Fibroblast of lung (primary cell): ENCODE measurements around the gene YIF1A. TPM values are rescaled to one million over a fixed set of nuclear protein-coding genes. Genes with fewer than 3 reads are reported as not detected.

ENCODE experiments used
- DNase-seq, 2 donors: peaks; one replicate each; pipeline versions ENCODE4 v3.0.0 to v3.0.0-alpha.2; 2010; ENCODE audit warnings: low read depth in 2 of 2
- H2AFZ ChIP-seq: 2 replicates; pipeline ENCODE4 v1.5.1; 2012; ENCODE audit warnings: low read length, control low read depth, inconsistent platforms
- H3K27ac ChIP-seq: 2 replicates; pipeline ENCODE4 v1.5.1; 2011; ENCODE audit warnings: low read length, control low read depth; ENCODE audit not compliant: insufficient read depth
- H3K27me3 ChIP-seq: 2 replicates; pipeline ENCODE4 v1.5.1; 2011; ENCODE audit warnings: mild to moderate bottlenecking, low read length; ENCODE audit not compliant: control insufficient read depth, insufficient read depth
- H3K36me3 ChIP-seq: 2 replicates; pipeline ENCODE4 v1.5.1; 2011; ENCODE audit warnings: low read length; ENCODE audit not compliant: control insufficient read depth, insufficient read depth
- H3K4me1 ChIP-seq: 2 replicates; pipeline ENCODE4 v1.5.1; 2011; ENCODE audit warnings: low read length; ENCODE audit not compliant: control insufficient read depth, insufficient read depth; ENCODE audit errors: extremely low read depth
- H3K4me2 ChIP-seq: 2 replicates; pipeline ENCODE4 v1.5.1; 2011; ENCODE audit warnings: low read length, control low read depth; ENCODE audit not compliant: insufficient read depth; ENCODE audit errors: extremely low read depth
- H3K4me3 ChIP-seq, 4 experiments: fragments of 200-600 bp in 1 of 4; sonication (generic) in 1 of 4; replicated peaks in 1 of 4; 2 replicates each; pipeline ENCODE4 v1.5.1; 2011 to 2016; ENCODE audit warnings: low read length in 4 of 4, low read depth in 3 of 4, mild to moderate bottlenecking in 3 of 4, control low read depth in 2 of 4, inconsistent platforms in 1 of 4, mixed read lengths in 1 of 4; ENCODE audit not compliant: insufficient read depth in 1 of 4; ENCODE audit errors: control extremely low read depth in 1 of 4
- H3K79me2 ChIP-seq: 2 replicates; pipeline ENCODE4 v1.5.1; 2012; ENCODE audit warnings: mild to moderate bottlenecking, low read length, inconsistent platforms; ENCODE audit not compliant: control insufficient read depth, insufficient read depth
- H3K9ac ChIP-seq: 2 replicates; pipeline ENCODE4 v1.5.1; 2011; ENCODE audit warnings: mild to moderate bottlenecking, low read length, control low read depth; ENCODE audit not compliant: insufficient read depth
- H3K9me3 ChIP-seq: 2 replicates; pipeline ENCODE4 v1.5.1; 2012; ENCODE audit warnings: low read depth, low read length; ENCODE audit not compliant: control insufficient read depth, insufficient read depth
- H4K20me1 ChIP-seq: 2 replicates; pipeline ENCODE4 v1.5.1; 2011; ENCODE audit warnings: low read length; ENCODE audit not compliant: control insufficient read depth, insufficient read depth; ENCODE audit errors: extremely low read depth
- CTCF ChIP-seq, 2 donors: IDR thresholded peaks in 1 of 2; conservative IDR thresholded peaks in 1 of 2; 1 replicate in 1 of 2; 2 replicates in 1 of 2; pipeline ENCODE4 v1.5.1; 2011 to 2012; ENCODE audit warnings: low read length in 2 of 2, control low read depth in 1 of 2, inconsistent platforms in 1 of 2, low read depth in 1 of 2, mild to moderate bottlenecking in 1 of 2
- EZH2 ChIP-seq: IDR thresholded peaks from 2 replicates; pipeline ENCODE4 v1.5.1; 2012; ENCODE audit warnings: low read length, control low read depth, mild to moderate bottlenecking; ENCODE audit errors: missing control alignments
- polyA plus RNA-seq, 2 donors: library from polyadenylated mRNA; depleted of rRNA in 1 of 2; stranded (reverse) in 1 of 2; unstranded in 1 of 2; fragments of >200 nt; gene quantifications; 2 replicates each; pipeline ENCODE4 v1.2.1, GENCODE V29; 2011 to 2012; ENCODE audit warnings: missing spikeins in 1 of 2
- total RNA-seq: library from RNA; depleted of rRNA; stranded (reverse); fragments of >200 nt; gene quantifications from 2 replicates; pipeline ENCODE4 v1.2.1, GENCODE V29; 2014

YIF1A gene
- total and polyA plus RNA-seq, 2 donors (not counting 1 experiment from before 2014, with no cell fraction given) = 160 to 167 TPM

GRCh38 chr11:66291706-66292542, 3.0 kb upstream of the YIF1A start, which contains the start of gene TMEM151A:
TSS of gene TMEM151A (plus strand) at chr11:66291894. CDS start at chr11:66292014, 120 bp downstream.
- TF ChIP-seq EZH2 (no peak), CTCF (conservative IDR thresholded peaks at IDR 0.05 in 1 of 2, IDR thresholded peaks at IDR 0.05 in 1 of 2; ENCODE audit: low read depth in 1 of 2, low read length in 2 of 2) (no peak)
- Histone ChIP-seq H3K27me3 (peaks cover 24% of the 10 kb centered on the region), H3K9ac (no peak within 1 kb of the TSS), H3K4me3 (peak within 1 kb of the TSS in 1 of 4 experiments; percentile 22), H3K4me2 (peak within 1 kb of the TSS; percentile 59), H4K20me1 (no peaks in the 10 kb centered on the region), H3K79me2 (peaks cover 16% of the 10 kb centered on the region), H3K9me3 (no peaks in the 10 kb centered on the region), H3K27ac (no peak within 1 kb of the TSS), H3K4me1 (peaks cover 8% of the 10 kb centered on the region), H2AFZ (no peak within 1 kb of the TSS), H3K36me3 (no peaks in the 10 kb centered on the region)
- DNase-seq = no peak

DNA sequence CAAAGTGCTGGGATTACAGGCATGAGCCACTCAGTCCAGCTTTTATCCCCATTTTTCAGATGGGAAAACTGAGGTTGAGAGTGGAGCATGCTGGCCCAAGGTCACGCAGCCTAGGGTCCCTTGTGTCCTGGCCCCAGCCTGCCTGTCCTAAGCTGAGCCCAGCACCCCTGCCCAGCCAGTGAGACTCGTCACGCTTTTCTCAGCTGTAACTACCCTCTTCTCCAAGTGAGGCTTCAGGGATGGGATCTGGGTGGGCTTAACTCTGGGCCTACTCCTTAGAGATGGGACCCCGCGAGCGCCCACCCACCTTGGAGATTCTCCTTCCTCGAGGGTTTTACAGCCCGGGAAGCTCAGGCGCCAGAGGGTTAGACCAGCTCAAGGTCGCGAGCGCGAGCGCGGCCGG, 2.4 kb upstream of the YIF1A start:
- H3K4me1 ChIP-seq = peaks cover 8% of the 10 kb centered on the region
- TF ChIP-seq CTCF (conservative IDR thresholded peaks at IDR 0.05 in 1 of 2, IDR thresholded peaks at IDR 0.05 in 1 of 2; ENCODE audit: low read depth in 1 of 2, low read length in 2 of 2) = no peak
- TF ChIP-seq EZH2 = peak; percentile 39
- H3K9ac ChIP-seq = no peak overlapping the region
- H2AFZ ChIP-seq = no peak overlapping the region
- H4K20me1 ChIP-seq = no peaks in the 10 kb centered on the region
- H3K9me3 ChIP-seq = no peaks in the 10 kb centered on the region
- peaks cover 20% of the 10 kb centered on the region for H3K79me2 ChIP-seq
- H3K4me3 ChIP-seq = no peak overlapping the region
- peaks cover 23% of the 10 kb centered on the region for H3K27me3 ChIP-seq
- H3K36me3 ChIP-seq = peaks cover 3% of the 10 kb centered on the region
- H3K4me2 ChIP-seq = no peak overlapping the region
- no peak for DNase-seq
- H3K27ac ChIP-seq = no peak overlapping the region

DNA sequence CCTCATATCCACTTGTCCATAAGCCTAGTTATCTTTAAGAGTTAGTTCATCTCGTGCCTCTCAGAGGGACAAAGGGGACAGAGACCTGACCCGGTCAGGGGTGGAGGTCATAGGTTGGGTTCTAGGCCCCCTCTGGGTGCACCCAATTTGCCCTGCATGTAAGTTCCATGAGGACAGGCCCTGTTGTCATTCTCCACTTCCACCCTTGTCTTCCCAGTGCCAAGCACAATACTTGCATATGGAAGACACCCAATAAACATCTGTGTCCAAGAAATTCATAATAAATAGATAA, 1.3 kb upstream of the YIF1A start:
- no peaks in the 10 kb centered on the region for H4K20me1 ChIP-seq
- peaks cover 8% of the 10 kb centered on the region for H3K36me3 ChIP-seq
- TF ChIP-seq CTCF (conservative IDR thresholded peaks at IDR 0.05 in 1 of 2, IDR thresholded peaks at IDR 0.05 in 1 of 2; ENCODE audit: low read depth in 1 of 2, low read length in 2 of 2) (no peak), EZH2 (no peak)
- H3K9me3 ChIP-seq = no peaks in the 10 kb centered on the region
- H2AFZ ChIP-seq = no peak overlapping the region
- H3K9ac ChIP-seq = no peak overlapping the region
- H3K27ac ChIP-seq = no peak overlapping the region
- peaks cover 8% of the 10 kb centered on the region for H3K4me1 ChIP-seq
- no peak for DNase-seq
- H3K4me2 ChIP-seq = peak overlapping the region; percentile 92
- peaks cover 23% of the 10 kb centered on the region for H3K27me3 ChIP-seq
- peak overlapping the region in 2 of 4 experiments; percentile 76 to 95 for H3K4me3 ChIP-seq
- H3K79me2 ChIP-seq = peaks cover 24% of the 10 kb centered on the region
